ACC112 (cell line): Measurements from ENCODE around the gene PAQR8.
"Not testable (repeated sequence)": the region's sequence is repeated elsewhere in the genome, so short reads cannot be mapped to it uniquely, and the experiment has no call there.

Experiments
- H2AFZ ChIP-seq: fragments of 200-600 bp; sonication (generic); one replicate; pipeline ENCODE4 v1.6.0; 2017; ENCODE audit warnings: antibody characterized with exemption, low read length; ENCODE audit not compliant: unreplicated experiment
- H3K27ac ChIP-seq: fragments of 200-600 bp; sonication (generic); 2 replicates; pipeline ENCODE4 v1.5.1; 2014; ENCODE audit warnings: low read depth, mild to moderate bottlenecking, antibody characterized with exemption, low read length, moderate library complexity
- H3K27me3 ChIP-seq: fragments of 200-600 bp; sonication (generic); 2 replicates; pipeline ENCODE4 v1.6.1; 2014; ENCODE audit warnings: mild to moderate bottlenecking, antibody characterized with exemption, low read length, moderate library complexity, mixed read lengths; ENCODE audit not compliant: insufficient read depth
- H3K36me3 ChIP-seq: fragments of 200-600 bp; sonication (generic); 2 replicates; pipeline ENCODE4 v1.6.1; 2016; ENCODE audit warnings: mild to moderate bottlenecking, antibody characterized with exemption, low read length, moderate library complexity, mixed read lengths; ENCODE audit not compliant: insufficient read depth
- H3K4me1 ChIP-seq: fragments of 200-600 bp; sonication (generic); one replicate; pipeline ENCODE4 v1.6.1; 2016; ENCODE audit warnings: low read length, mixed read lengths; ENCODE audit not compliant: insufficient read depth, unreplicated experiment, control insufficient read depth
- H3K4me3 ChIP-seq: fragments of 200-600 bp; sonication (generic); 2 replicates; pipeline ENCODE4 v1.5.1; 2014; ENCODE audit warnings: mild to moderate bottlenecking, low read depth, low read length
- H3K79me2 ChIP-seq: fragments of 200-600 bp; sonication (generic); one replicate; pipeline ENCODE4 v1.6.0; 2016; ENCODE audit warnings: low read length; ENCODE audit not compliant: control insufficient read depth, unreplicated experiment, insufficient read depth

Gene PAQR8

GRCh38 chr6:52423448-52423847, 61.5 kb downstream of the PAQR8 start:
- H3K79me2 ChIP-seq: peaks cover 36% of the 10 kb centered on the region
- no peak overlapping the region for H2AFZ ChIP-seq
- H3K27me3 ChIP-seq: no peaks in the 10 kb centered on the region
- H3K27ac ChIP-seq: peak overlapping the region; percentile 81
- H3K4me3 ChIP-seq: no peak overlapping the region
- peaks cover 6% of the 10 kb centered on the region for H3K36me3 ChIP-seq
- peaks cover 67% of the 10 kb centered on the region for H3K4me1 ChIP-seq

GRCh38 chr6:52423971-52424381, 62.0 kb downstream of the PAQR8 start:
- peaks cover 61% of the 10 kb centered on the region for H3K4me1 ChIP-seq
- peaks cover 9% of the 10 kb centered on the region for H3K36me3 ChIP-seq
- peaks cover 36% of the 10 kb centered on the region for H3K79me2 ChIP-seq
- no peak overlapping the region for H2AFZ ChIP-seq
- H3K4me3 ChIP-seq: peak overlapping the region; percentile 58
- no peaks in the 10 kb centered on the region for H3K27me3 ChIP-seq
- H3K27ac ChIP-seq: peak overlapping the region; percentile 81

GRCh38 chr6:52424513-52424912, 62.6 kb downstream of the PAQR8 start:
- Histone ChIP-seq H3K36me3 (peaks cover 9% of the 10 kb centered on the region), H3K4me1 (peaks cover 56% of the 10 kb centered on the region), H3K79me2 (peaks cover 31% of the 10 kb centered on the region), H3K27me3 (no peaks in the 10 kb centered on the region), H2AFZ (no peak overlapping the region), H3K27ac (peak overlapping the region; percentile 81), H3K4me3 (peak overlapping the region; percentile 58)

GRCh38 chr6:52426667-52427066, 64.7 kb downstream of the PAQR8 start:
- peaks cover 51% of the 10 kb centered on the region for H3K4me1 ChIP-seq
- H2AFZ ChIP-seq: no peak overlapping the region
- H3K36me3 ChIP-seq: peaks cover 15% of the 10 kb centered on the region
- H3K79me2 ChIP-seq: peaks cover 18% of the 10 kb centered on the region
- no peaks in the 10 kb centered on the region for H3K27me3 ChIP-seq
- no peak overlapping the region for H3K27ac ChIP-seq
- H3K4me3 ChIP-seq: no peak overlapping the region

- H2AFZ ChIP-seq, H3K27ac ChIP-seq, H3K27me3 ChIP-seq, H3K4me1 ChIP-seq, H3K79me2 ChIP-seq, H3K4me3 ChIP-seq: not testable (repeated sequence)
- peaks cover 15% of the 10 kb centered on the region for H3K36me3 ChIP-seq
Observed at GRCh38 chr6:52433294-52433693, 71.3 kb downstream of the PAQR8 start.

- no peak overlapping the region for H2AFZ ChIP-seq
- H3K79me2 ChIP-seq: no peaks in the 10 kb centered on the region
- no peaks in the 10 kb centered on the region for H3K4me1 ChIP-seq
- peaks cover 15% of the 10 kb centered on the region for H3K36me3 ChIP-seq
- H3K27ac ChIP-seq: no peak overlapping the region
- no peak overlapping the region for H3K4me3 ChIP-seq
- no peaks in the 10 kb centered on the region for H3K27me3 ChIP-seq
Observed at GRCh38 chr6:52435345-52435744, 73.4 kb downstream of the PAQR8 start.

- Histone ChIP-seq H3K4me3 (no peak overlapping the region), H3K36me3 (peaks cover 16% of the 10 kb centered on the region), H3K27me3 (no peaks in the 10 kb centered on the region), H3K79me2 (no peaks in the 10 kb centered on the region), H3K4me1 (no peaks in the 10 kb centered on the region), H2AFZ (no peak overlapping the region), H3K27ac (no peak overlapping the region)
Observed at GRCh38 chr6:52438926-52439325, 77.0 kb downstream of the PAQR8 start.

- Histone ChIP-seq H3K36me3 (peaks cover 11% of the 10 kb centered on the region), H3K27ac (no peak overlapping the region), H2AFZ (no peak overlapping the region), H3K4me1 (no peaks in the 10 kb centered on the region), H3K79me2 (no peaks in the 10 kb centered on the region), H3K27me3 (no peaks in the 10 kb centered on the region), H3K4me3 (no peak overlapping the region)
Observed at GRCh38 chr6:52454556-52454955, 92.6 kb downstream of the PAQR8 start.

GRCh38 chr6:52457096-52457495, 95.1 kb downstream of the PAQR8 start:
- Histone ChIP-seq H3K27ac (no peak overlapping the region), H2AFZ (no peak overlapping the region), H3K79me2 (no peaks in the 10 kb centered on the region), H3K36me3 (peaks cover 8% of the 10 kb centered on the region), H3K4me1 (no peaks in the 10 kb centered on the region), H3K4me3 (no peak overlapping the region), H3K27me3 (no peaks in the 10 kb centered on the region)
